ENCODE data around the gene IFTAP.

- no peak for TF ChIP-seq GATA2 (IDR thresholded peaks at IDR 0.05; ENCODE audit: low read depth, low read length)
- no peak for TF ChIP-seq GATA3 (IDR thresholded peaks at IDR 0.05; ENCODE audit: low read depth, low read length)
Observed at GRCh38 chr11:36564376-36565030, 29.8 kb upstream of the IFTAP start.

All from SH-SY5Y (cell line).